ENCODE results near the gene VPS26C. TPM values are rescaled to one million over a fixed set of nuclear protein-coding genes. Genes with fewer than 3 reads are reported as not detected.

VPS26C gene
- total and polyA plus RNA-seq, 10 of the 15 experiments (the other 5 are each of a cell fraction or from before 2014, with no cell fraction given), result 32.5 to 65.1 (median 48.0) TPM

DNA sequence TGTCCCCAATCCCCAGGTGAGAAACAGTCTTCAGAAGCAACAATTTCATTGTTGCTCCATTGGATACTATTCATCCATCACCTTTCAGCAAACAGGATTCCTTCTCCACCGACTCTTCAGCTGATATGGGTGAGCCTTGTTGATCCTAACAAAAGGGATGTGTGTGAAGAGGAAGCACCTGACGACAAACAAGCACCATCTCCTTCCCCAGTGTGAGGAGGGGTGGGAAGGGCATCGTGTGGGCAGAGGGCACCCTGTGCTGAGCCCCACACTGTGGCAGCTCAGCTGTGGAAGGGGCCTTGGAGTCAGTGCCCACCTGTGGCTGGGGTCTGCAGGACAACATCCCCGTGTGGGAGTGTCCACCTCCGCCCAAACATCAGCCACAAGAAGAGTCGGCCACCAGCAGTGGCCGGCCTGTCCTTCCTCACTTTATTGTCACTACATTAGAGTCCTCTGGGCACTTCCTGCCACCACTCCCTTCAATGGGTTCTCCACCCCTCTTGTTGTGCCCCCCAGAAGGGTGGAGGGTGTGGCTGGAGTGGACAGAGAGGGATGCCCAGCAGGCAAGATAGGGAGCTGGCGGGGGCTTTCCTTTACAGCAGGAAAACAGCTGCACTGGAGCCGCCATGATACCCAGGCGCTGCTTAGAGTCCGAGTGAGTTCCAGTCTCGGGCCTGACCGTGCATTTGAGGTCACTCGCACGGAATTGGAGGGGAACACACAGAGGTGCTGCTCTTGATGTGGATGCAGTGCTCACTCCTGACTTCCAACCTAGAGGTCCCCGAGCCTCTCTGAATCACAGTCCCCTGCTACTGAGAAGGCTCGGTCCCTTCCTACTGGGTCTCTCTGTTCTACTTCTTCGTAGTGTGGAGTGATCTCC lies 40.9 kb downstream of the VPS26C start:
- Histone ChIP-seq H3K27ac (ENCODE audit: control insufficient read depth, insufficient read depth) (no peak overlapping the region), H3K4me3 (no peak overlapping the region), H3K79me2 (ENCODE audit: control insufficient read depth, insufficient read depth, low read length) (no peaks in the 10 kb centered on the region), H3K9me3 (replicated peaks; ENCODE audit: control insufficient read depth, insufficient read depth, low read length) (no peaks in the 10 kb centered on the region; the same call in 2 of the 3 replicates), H3K9ac (ENCODE audit: control insufficient read depth, insufficient read depth, low read length) (no peak overlapping the region), H4K20me1 (ENCODE audit: control insufficient read depth, insufficient read depth) (no peaks in the 10 kb centered on the region), H2AFZ (ENCODE audit: control insufficient read depth, low read depth, low read length) (no peak overlapping the region), H3K4me2 (ENCODE audit: control insufficient read depth, insufficient read depth) (no peak overlapping the region), H3K36me3 (ENCODE audit: control insufficient read depth in 2 of 2, insufficient read depth in 2 of 2, low read length in 1 of 2) (peaks cover 19 to 26% of the 10 kb centered on the region in 2 experiments), H3K27me3 (replicated peaks in 1 of 2; ENCODE audit: control insufficient read depth in 2 of 2, insufficient read depth in 2 of 2, low read length in 1 of 2) (no peaks in the 10 kb centered on the region), H3K4me1 (ENCODE audit: control insufficient read depth, insufficient read depth, low read length) (peaks cover 4% of the 10 kb centered on the region; the same call in 1 of the 2 replicates)
- BruUV-seq (replicated peaks), result no TSS peak
- intact Hi-C loops (cut with micrococcal nuclease; ENCODE audit: unreplicated experiment), result no loop called here
- SMC1A ChIA-PET (ENCODE audit: uncharacterized antibody, unreplicated experiment), result interaction anchor here (0.7 kb wide), 1 partner anchor 32 kb away, joined by 4 read pairs; no protein-coding TSS in a partner anchor
- CTCF ChIA-PET, result no interaction called here
- POLR2A ChIA-PET, result interaction anchor here (0.6 to 1.3 kb wide), 2 partner anchors 18 to 21 kb away, joined by 3 read pairs; no protein-coding TSS in a partner anchor
- TF ChIP-seq DPF2 (IDR thresholded peaks at IDR 0.05) (no peak), CTCF (IDR thresholded peaks at IDR 0.05 in 2 of 3, conservative IDR thresholded peaks at IDR 0.05 in 1 of 3; ENCODE audit: control insufficient read depth in 2 of 3, extremely low read depth in 1 of 3, insufficient read depth in 1 of 3, low read depth in 3 of 3, low read length in 3 of 3) (no peak), BCL3 (IDR thresholded peaks at IDR 0.05; ENCODE audit: borderline replicate concordance, insufficient read depth, low read depth, low read length, poor library complexity, severe bottlenecking) (no peak), RBBP5 (conservative IDR thresholded peaks at IDR 0.05) (no peak)
- 84% methylated on average over 16 of the region's 18 CpGs for WGBS (ENCODE audit: insufficient coverage, insufficient replicate concordance, low lambda C conversion rate, missing lambda C conversion rate)
- no peak for ATAC-seq
- RAD21 ChIA-PET (ENCODE audit: unreplicated experiment), result no interaction called here
- FAIRE-seq, result no peak
- in situ Hi-C loops (cut with MboI), result no loop called here
- no peak for DNase-seq (ENCODE audit: low read depth, low spot score)
